Prostate gland (tissue), 2 donors: ENCODE data around the gene DLG2.

Experiments
- POLR2A ChIP-seq: fragments of 450-650 bp; IDR thresholded peaks from one replicate; pipeline ENCODE4 v1.6.1; 2016; ENCODE audit warnings: antibody characterized with exemption, mild to moderate bottlenecking
- TF ChIP-seq, protein P1 (sequence below), 4 experiments: fragments of 200-600 bp in 2 of 4; fragments of 450-650 bp in 2 of 4; sonication (generic) in 2 of 4; IDR thresholded peaks; 1 replicate in 3 of 4; 2 replicates in 1 of 4; pipeline ENCODE4 v1.5.1; 2016 to 2019; ENCODE audit warnings: antibody characterized with exemption in 4 of 4, mild to moderate bottlenecking in 2 of 4, moderate library complexity in 2 of 4

DNA sequence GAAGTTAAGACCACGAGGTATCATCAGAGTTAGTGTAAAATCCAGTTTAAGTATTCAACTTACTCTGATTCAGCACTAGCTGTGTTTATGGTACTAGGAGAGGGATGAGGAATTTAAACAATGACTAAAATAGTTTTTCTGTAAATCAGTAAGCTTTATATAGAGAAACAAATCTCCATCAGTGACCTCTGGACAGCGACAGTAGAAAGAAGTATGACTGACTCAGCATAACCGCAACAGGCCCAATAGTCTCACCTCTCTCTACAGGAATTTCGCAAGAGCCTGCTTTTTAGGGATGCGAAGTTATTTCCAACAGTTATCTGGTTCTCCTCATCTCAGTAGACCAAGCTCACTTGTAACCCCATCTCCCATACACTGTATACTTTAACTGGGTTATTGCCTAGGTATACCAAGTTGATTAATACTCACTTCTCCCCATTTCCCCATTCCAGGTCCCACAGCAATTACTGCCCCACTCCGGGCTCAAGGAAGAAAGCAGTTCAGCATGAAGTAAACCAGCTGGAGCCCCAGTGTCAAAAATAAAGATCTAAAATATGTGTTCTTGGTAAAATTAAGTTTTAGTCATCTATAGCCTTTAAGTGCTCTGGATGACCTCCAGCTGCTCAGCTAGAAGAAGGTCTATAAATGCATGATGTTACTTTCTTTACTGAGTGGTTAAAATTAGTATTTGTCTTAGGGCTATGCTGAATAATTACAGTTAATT is 1570.3 kb downstream of the DLG2 start:
- TF ChIP-seq, protein P1, sequence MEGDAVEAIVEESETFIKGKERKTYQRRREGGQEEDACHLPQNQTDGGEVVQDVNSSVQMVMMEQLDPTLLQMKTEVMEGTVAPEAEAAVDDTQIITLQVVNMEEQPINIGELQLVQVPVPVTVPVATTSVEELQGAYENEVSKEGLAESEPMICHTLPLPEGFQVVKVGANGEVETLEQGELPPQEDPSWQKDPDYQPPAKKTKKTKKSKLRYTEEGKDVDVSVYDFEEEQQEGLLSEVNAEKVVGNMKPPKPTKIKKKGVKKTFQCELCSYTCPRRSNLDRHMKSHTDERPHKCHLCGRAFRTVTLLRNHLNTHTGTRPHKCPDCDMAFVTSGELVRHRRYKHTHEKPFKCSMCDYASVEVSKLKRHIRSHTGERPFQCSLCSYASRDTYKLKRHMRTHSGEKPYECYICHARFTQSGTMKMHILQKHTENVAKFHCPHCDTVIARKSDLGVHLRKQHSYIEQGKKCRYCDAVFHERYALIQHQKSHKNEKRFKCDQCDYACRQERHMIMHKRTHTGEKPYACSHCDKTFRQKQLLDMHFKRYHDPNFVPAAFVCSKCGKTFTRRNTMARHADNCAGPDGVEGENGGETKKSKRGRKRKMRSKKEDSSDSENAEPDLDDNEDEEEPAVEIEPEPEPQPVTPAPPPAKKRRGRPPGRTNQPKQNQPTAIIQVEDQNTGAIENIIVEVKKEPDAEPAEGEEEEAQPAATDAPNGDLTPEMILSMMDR (IDR thresholded peaks at IDR 0.05) = no peak
- no peak for TF ChIP-seq POLR2A
